ENCODE results near the gene ANKRD55.
"Not testable (repeated sequence)": the region's sequence is repeated elsewhere in the genome, so short reads cannot be mapped to it uniquely, and the experiment has no call there.

ANKRD55 gene

GRCh38 chr5:56233230-56233629, at the start of gene ANKRD55:
Gene ANKRD55, minus strand, starts transcription at chr5:56233330. Its CDS starts 417 bp downstream, at chr5:56232913.
- DNase-seq (ENCODE audit: low read depth in 2 of 3, low spot score in 2 of 3), result no peak

- no peak for DNase-seq (ENCODE audit: low read depth in 2 of 3, low spot score in 2 of 3)
These were observed 49.1 kb upstream of the ANKRD55 start for GRCh38 chr5:56282216-56282615.

- no peak for DNase-seq (ENCODE audit: low read depth in 2 of 3, low spot score in 2 of 3)
These were observed 48.5 kb upstream of the ANKRD55 start for GRCh38 chr5:56281489-56282165.

- no peak for DNase-seq (ENCODE audit: low read depth in 2 of 3, low spot score in 2 of 3)
These were observed 46.8 kb upstream of the ANKRD55 start for GRCh38 chr5:56279979-56280378.

GRCh38 chr5:56279291-56279690, 46.2 kb upstream of the ANKRD55 start:
- no peak for DNase-seq (ENCODE audit: low read depth in 2 of 3, low spot score in 2 of 3)

GRCh38 chr5:56278335-56278753, 45.2 kb upstream of the ANKRD55 start:
- no peak for DNase-seq (ENCODE audit: low read depth in 2 of 3, low spot score in 2 of 3)

- no peak for DNase-seq (ENCODE audit: low read depth in 2 of 3, low spot score in 2 of 3)
These were observed 44.4 kb upstream of the ANKRD55 start for GRCh38 chr5:56277573-56277972.

- no peak for DNase-seq (ENCODE audit: low read depth in 2 of 3, low spot score in 2 of 3)
These were observed 40.3 kb upstream of the ANKRD55 start for GRCh38 chr5:56273376-56273955.

- no peak for DNase-seq (ENCODE audit: low read depth in 2 of 3, low spot score in 2 of 3)
These were observed 39.6 kb upstream of the ANKRD55 start for GRCh38 chr5:56272765-56273164.

- DNase-seq (ENCODE audit: low read depth in 2 of 3, low spot score in 2 of 3), result peak; percentile 47 to 56 (median 52)
These were observed 37.6 kb upstream of the ANKRD55 start for GRCh38 chr5:56270568-56271392.

- no peak for DNase-seq (ENCODE audit: low read depth in 2 of 3, low spot score in 2 of 3)
These were observed 36.9 kb upstream of the ANKRD55 start for GRCh38 chr5:56270058-56270457.

GRCh38 chr5:56269216-56269927, 36.2 kb upstream of the ANKRD55 start:
- DNase-seq (ENCODE audit: low read depth in 2 of 3, low spot score in 2 of 3), result no peak

- DNase-seq (ENCODE audit: low read depth in 2 of 3, low spot score in 2 of 3), result not testable (repeated sequence)
These were observed 35.6 kb upstream of the ANKRD55 start for GRCh38 chr5:56268707-56269106.

- no peak for DNase-seq (ENCODE audit: low read depth in 2 of 3, low spot score in 2 of 3)
These were observed 34.7 kb upstream of the ANKRD55 start for GRCh38 chr5:56267856-56268255.

GRCh38 chr5:56264417-56265025, 31.4 kb upstream of the ANKRD55 start:
- no peak for DNase-seq (ENCODE audit: low read depth in 2 of 3, low spot score in 2 of 3)

- DNase-seq (ENCODE audit: low read depth in 2 of 3, low spot score in 2 of 3), result no peak
These were observed 29.1 kb upstream of the ANKRD55 start for GRCh38 chr5:56262279-56262678.

GRCh38 chr5:56259002-56259511, 25.9 kb upstream of the ANKRD55 start:
- no peak for DNase-seq (ENCODE audit: low read depth in 2 of 3, low spot score in 2 of 3)

GRCh38 chr5:56257763-56258529, 24.8 kb upstream of the ANKRD55 start:
- DNase-seq (ENCODE audit: low read depth in 2 of 3, low spot score in 2 of 3), result not testable (repeated sequence)

- DNase-seq (ENCODE audit: low read depth in 2 of 3, low spot score in 2 of 3), result no peak
These were observed 23.9 kb upstream of the ANKRD55 start for GRCh38 chr5:56257010-56257409.

- no peak for DNase-seq (ENCODE audit: low read depth in 2 of 3, low spot score in 2 of 3)
These were observed 22.4 kb upstream of the ANKRD55 start for GRCh38 chr5:56255502-56255901.
